H9 (cell line): ENCODE measurements around the gene CAMK2N1. TPM values are rescaled to one million over a fixed set of nuclear protein-coding genes. Genes with fewer than 3 reads are reported as not detected.

ENCODE experiments used
- DNase-seq: peaks from one replicate; pipeline ENCODE4 v3.0.0-alpha.2; 2017
- H2AFZ ChIP-seq: one replicate; pipeline ENCODE4 v1.6.1; 2013; ENCODE audit warnings: mild to moderate bottlenecking, low read length, control low read depth, moderate library complexity
- H2AK5ac ChIP-seq: 2 replicates; pipeline ENCODE4 v1.6.1; 2013; ENCODE audit warnings: low read length, control low read depth, mixed read lengths; ENCODE audit not compliant: insufficient read length
- H2BK120ac ChIP-seq: one replicate; pipeline ENCODE4 v1.6.1; 2013; ENCODE audit warnings: low read depth, mild to moderate bottlenecking, low read length, control low read depth, inconsistent platforms; ENCODE audit not compliant: poor library complexity, severe bottlenecking
- H2BK12ac ChIP-seq: 2 replicates; pipeline ENCODE4 v1.6.1; 2013; ENCODE audit warnings: low read length, control low read depth, mixed read lengths, low read depth; ENCODE audit not compliant: insufficient read length
- H2BK15ac ChIP-seq: 2 replicates; pipeline ENCODE4 v1.6.1; 2013; ENCODE audit warnings: low read depth, low read length, control low read depth
- H2BK20ac ChIP-seq: one replicate; pipeline ENCODE4 v1.6.1; 2013; ENCODE audit warnings: low read depth, mild to moderate bottlenecking, low read length, control low read depth, inconsistent platforms; ENCODE audit not compliant: poor library complexity, severe bottlenecking
- H2BK5ac ChIP-seq: 2 replicates; pipeline ENCODE4 v1.6.1; 2013; ENCODE audit warnings: low read length, control low read depth, mixed read lengths; ENCODE audit not compliant: insufficient read length
- H3K14ac ChIP-seq: 2 replicates; pipeline ENCODE4 v1.6.1; 2013; ENCODE audit warnings: low read length, control low read depth; ENCODE audit not compliant: insufficient read depth
- H3K18ac ChIP-seq: 2 replicates; pipeline ENCODE4 v1.6.1; 2013; ENCODE audit warnings: low read depth, mild to moderate bottlenecking, mixed read lengths, low read length, control low read depth; ENCODE audit not compliant: insufficient read length
- H3K23ac ChIP-seq: 2 replicates; pipeline ENCODE4 v1.6.1; 2013; ENCODE audit warnings: low read length, control low read depth, mixed read lengths, low read depth; ENCODE audit not compliant: insufficient read length
- H3K23me2 ChIP-seq: 2 replicates; pipeline ENCODE4 v1.6.1; 2013; ENCODE audit warnings: low read depth, mild to moderate bottlenecking, mixed read lengths, low read length, control low read depth; ENCODE audit not compliant: insufficient read length, poor library complexity, severe bottlenecking
- H3K27ac ChIP-seq: 2 replicates; pipeline ENCODE4 v1.5.1; 2013; ENCODE audit warnings: low read length, control low read depth, mixed read lengths, low read depth; ENCODE audit not compliant: insufficient read length
- H3K27me3 ChIP-seq: 2 replicates; pipeline ENCODE4 v1.6.1; 2013; ENCODE audit warnings: low read length, control low read depth, inconsistent platforms; ENCODE audit not compliant: insufficient read depth
- H3K4ac ChIP-seq: 2 replicates; pipeline ENCODE4 v1.6.1; 2013; ENCODE audit warnings: low read depth, mild to moderate bottlenecking, control low read depth, inconsistent platforms, low read length, moderate library complexity
- H3K4me1 ChIP-seq: 2 replicates; pipeline ENCODE4 v1.6.1; 2013; ENCODE audit warnings: low read length, control low read depth, inconsistent platforms; ENCODE audit not compliant: insufficient read depth
- H3K4me2 ChIP-seq: 2 replicates; pipeline ENCODE4 v1.6.1; 2013; ENCODE audit warnings: low read length, control low read depth, mixed read lengths; ENCODE audit not compliant: insufficient read length, insufficient read depth
- H3K56ac ChIP-seq: 2 replicates; pipeline ENCODE4 v1.6.1; 2013; ENCODE audit warnings: low read depth, mild to moderate bottlenecking, mixed read lengths, low read length, control low read depth; ENCODE audit not compliant: insufficient read length
- H3K79me1 ChIP-seq: 2 replicates; pipeline ENCODE4 v1.6.1; 2013; ENCODE audit warnings: low read depth, mild to moderate bottlenecking, moderate library complexity, low read length, control low read depth, inconsistent platforms; ENCODE audit not compliant: insufficient read depth, poor library complexity, severe bottlenecking
- H3K79me2 ChIP-seq: 2 replicates; pipeline ENCODE4 v1.6.1; 2013; ENCODE audit warnings: low read length, control low read depth, inconsistent platforms; ENCODE audit not compliant: insufficient read depth
- H3K9ac ChIP-seq: 2 replicates; pipeline ENCODE4 v1.6.1; 2013; ENCODE audit warnings: low read length, control low read depth, mixed read lengths; ENCODE audit not compliant: insufficient read length; ENCODE audit errors: extremely low read depth
- H3K9me3 ChIP-seq: one replicate; pipeline ENCODE4 v1.6.1; 2013; ENCODE audit warnings: low read depth, low read length, inconsistent platforms; ENCODE audit not compliant: control insufficient read depth
- H3T11ph ChIP-seq: one replicate; pipeline ENCODE4 v1.6.1; 2013; ENCODE audit warnings: mild to moderate bottlenecking, low read length, control low read depth, inconsistent platforms
- H4K20me1 ChIP-seq: one replicate; pipeline ENCODE4 v1.6.1; 2013; ENCODE audit not compliant: control insufficient read depth, insufficient read length, insufficient read depth
- H4K5ac ChIP-seq: 2 replicates; pipeline ENCODE4 v1.6.1; 2013; ENCODE audit warnings: low read depth, mild to moderate bottlenecking, mixed read lengths, low read length, control low read depth; ENCODE audit not compliant: insufficient read length
- H4K8ac ChIP-seq: replicated peaks from 2 replicates; pipeline ENCODE4 v1.6.1; 2013; ENCODE audit warnings: low read length, control low read depth, mixed read lengths, low read depth; ENCODE audit not compliant: insufficient read length
- H4K91ac ChIP-seq: 2 replicates; pipeline ENCODE4 v1.6.1; 2013; ENCODE audit warnings: low read depth, mild to moderate bottlenecking, moderate library complexity, mixed read lengths, low read length, control low read depth; ENCODE audit not compliant: insufficient read length
- H3K27ac Mint-ChIP-seq, 3 experiments: 2 replicates in 2 of 3; 3 replicates in 1 of 3; pipeline ENCODE4 v1.8.0; 2020 to 2021; ENCODE audit warnings: mixed read lengths in 3 of 3, mild to moderate bottlenecking in 1 of 3, moderate library complexity in 1 of 3
- H3K27me3 Mint-ChIP-seq: 2 replicates; pipeline ENCODE4 v1.8.0; 2021; ENCODE audit warnings: low read depth, mild to moderate bottlenecking, moderate library complexity, mixed read lengths
- H3K36me3 Mint-ChIP-seq, 3 experiments: 2 replicates in 2 of 3; 3 replicates in 1 of 3; pipeline ENCODE4 v1.8.0; 2020 to 2021; ENCODE audit warnings: low read depth in 3 of 3, mixed read lengths in 3 of 3; ENCODE audit not compliant: insufficient read depth in 1 of 3
- H3K4me1 Mint-ChIP-seq, 2 experiments: 2 replicates each; pipeline ENCODE4 v1.8.0; 2020; ENCODE audit warnings: mixed read lengths in 2 of 2
- H3K4me3 Mint-ChIP-seq, 2 experiments: 2 replicates in 1 of 2; 3 replicates in 1 of 2; pipeline ENCODE4 v1.8.0; 2020 to 2021; ENCODE audit warnings: mild to moderate bottlenecking in 2 of 2, mixed read lengths in 2 of 2, moderate library complexity in 1 of 2
- H3K9me3 Mint-ChIP-seq, 2 experiments: 2 replicates in 1 of 2; 3 replicates in 1 of 2; pipeline ENCODE4 v1.8.0; 2020; ENCODE audit warnings: mild to moderate bottlenecking in 2 of 2, mixed read lengths in 2 of 2, moderate library complexity in 1 of 2
- WGBS: extraction: QIAGEN DNeasy Blood & Tissue Kit; methylation state at CpG from one replicate; pipeline ENCODE4 v1.1.7; 2013; ENCODE audit warnings: missing lambda C conversion rate, low lambda C conversion rate, mixed read lengths; ENCODE audit not compliant: insufficient read length; ENCODE audit errors: extremely low coverage; 5-methylcytosine and 5-hydroxymethylcytosine counted together
- total RNA-seq: library from RNA; stranded (reverse); gene quantifications from 2 replicates; pipeline ENCODE4 v1.2.1, GENCODE V29; 2021
- TF ChIP-seq, protein P1 (sequence below): fragments of 200-600 bp; sonication (generic); conservative IDR thresholded peaks from 3 replicates; pipeline ENCODE4 v1.8.0; 2021; ENCODE audit warnings: antibody characterized with exemption, mild to moderate bottlenecking

CAMK2N1 gene
- total RNA-seq, 1 experiment from 2014 or later: 1.2 TPM

DNA sequence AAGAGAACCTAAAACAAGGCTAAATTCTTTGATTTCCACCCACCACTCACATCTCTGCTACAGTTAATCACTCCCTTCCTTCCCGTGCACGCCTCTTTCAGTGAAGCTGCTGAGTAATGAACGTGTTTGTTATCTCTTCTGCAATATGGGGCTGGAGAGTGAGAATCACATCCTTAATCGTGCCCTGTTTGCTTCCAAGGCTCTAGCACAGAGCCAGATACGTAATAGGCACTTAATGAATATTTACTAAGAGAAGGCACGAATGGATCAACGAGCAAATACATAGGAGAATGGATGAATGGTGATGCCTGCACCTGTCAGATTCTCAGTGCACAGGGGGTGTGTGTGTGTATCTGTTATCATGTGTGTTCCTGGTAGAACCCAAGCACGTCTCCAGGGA lies 44.3 kb upstream of the CAMK2N1 start:
- no peaks in the 10 kb centered on the region; the same call in 1 of the 2 replicates for H3K27me3 ChIP-seq
- H3K23me2 ChIP-seq: no peaks in the 10 kb centered on the region
- H3K4me2 ChIP-seq: no peak overlapping the region
- H3K9ac ChIP-seq: no peak overlapping the region
- no peak overlapping the region for H2AK5ac ChIP-seq
- Mint-ChIP-seq H3K27me3 (peaks cover 82% of the 10 kb centered on the region), H3K36me3 (no peaks in the 10 kb centered on the region), H3K4me1 (peaks cover 0 to 3% of the 10 kb centered on the region in 2 experiments; a peak in 3 of 4 replicates), H3K9me3 (no peaks in the 10 kb centered on the region), H3K27ac (no peak overlapping the region), H3K4me3 (no peak overlapping the region)
- no peak overlapping the region for H2BK120ac ChIP-seq
- no peak overlapping the region for H4K5ac ChIP-seq
- H3K27ac ChIP-seq: no peak overlapping the region
- WGBS: no CpG with 5 or more reads among the region's 8 CpGs
- no peak overlapping the region for H3K4ac ChIP-seq
- H4K91ac ChIP-seq: no peak overlapping the region
- TF ChIP-seq, protein P1, sequence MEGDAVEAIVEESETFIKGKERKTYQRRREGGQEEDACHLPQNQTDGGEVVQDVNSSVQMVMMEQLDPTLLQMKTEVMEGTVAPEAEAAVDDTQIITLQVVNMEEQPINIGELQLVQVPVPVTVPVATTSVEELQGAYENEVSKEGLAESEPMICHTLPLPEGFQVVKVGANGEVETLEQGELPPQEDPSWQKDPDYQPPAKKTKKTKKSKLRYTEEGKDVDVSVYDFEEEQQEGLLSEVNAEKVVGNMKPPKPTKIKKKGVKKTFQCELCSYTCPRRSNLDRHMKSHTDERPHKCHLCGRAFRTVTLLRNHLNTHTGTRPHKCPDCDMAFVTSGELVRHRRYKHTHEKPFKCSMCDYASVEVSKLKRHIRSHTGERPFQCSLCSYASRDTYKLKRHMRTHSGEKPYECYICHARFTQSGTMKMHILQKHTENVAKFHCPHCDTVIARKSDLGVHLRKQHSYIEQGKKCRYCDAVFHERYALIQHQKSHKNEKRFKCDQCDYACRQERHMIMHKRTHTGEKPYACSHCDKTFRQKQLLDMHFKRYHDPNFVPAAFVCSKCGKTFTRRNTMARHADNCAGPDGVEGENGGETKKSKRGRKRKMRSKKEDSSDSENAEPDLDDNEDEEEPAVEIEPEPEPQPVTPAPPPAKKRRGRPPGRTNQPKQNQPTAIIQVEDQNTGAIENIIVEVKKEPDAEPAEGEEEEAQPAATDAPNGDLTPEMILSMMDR: no peak
- H2AFZ ChIP-seq: no peak overlapping the region
- H3K23ac ChIP-seq: no peak overlapping the region
- no peak overlapping the region for H3K18ac ChIP-seq
- H4K8ac ChIP-seq: no peak overlapping the region
- no peak overlapping the region for H3T11ph ChIP-seq
- H4K20me1 ChIP-seq: no peaks in the 10 kb centered on the region
- H2BK20ac ChIP-seq: no peak overlapping the region
- H2BK15ac ChIP-seq: no peak overlapping the region
- H3K56ac ChIP-seq: no peak overlapping the region
- no peak overlapping the region for H2BK5ac ChIP-seq
- H3K4me1 ChIP-seq: no peaks in the 10 kb centered on the region
- no peak overlapping the region for H2BK12ac ChIP-seq
- H3K79me2 ChIP-seq: no peaks in the 10 kb centered on the region
- no peak for DNase-seq
- no peaks in the 10 kb centered on the region for H3K9me3 ChIP-seq
- H3K14ac ChIP-seq: no peak overlapping the region
- H3K79me1 ChIP-seq: no peaks in the 10 kb centered on the region
